ENCODE data around the gene ZNF335. TPM values are rescaled to one million over a fixed set of nuclear protein-coding genes. Genes with fewer than 3 reads are reported as not detected.

ZNF335 gene
- total and polyA plus RNA-seq, 8 donors = 15.3 to 23.3 (median 16.7) TPM

GRCh38 chr20:45947110-45947866 is 24.7 kb downstream of the ZNF335 start:
- Histone ChIP-seq H3K36me3 (peaks cover 0 to 100% of the 10 kb centered on the region in 2 donors), H3K27me3 (no peaks in the 10 kb centered on the region), H3K4me3 (no peak overlapping the region), H3K27ac (peak overlapping the region in 1 of 2 donors; percentile 63), H3K4me1 (peaks cover 0 to 38% of the 10 kb centered on the region in 2 donors), H3K9me3 (no peaks in the 10 kb centered on the region)
- TF ChIP-seq CTCF (IDR thresholded peaks at IDR 0.05) = no peak
- ATAC-seq (no peak), DNase-seq (peak in 1 of 4 donors; percentile 71)
- intact Hi-C loops (cut with DNase I) = no loop called here

GRCh38 chr20:45946149-45946970 is 25.6 kb downstream of the ZNF335 start:
- ATAC-seq = peak; percentile 52
- no peak overlapping the region for H3K4me3 ChIP-seq
- no peaks in the 10 kb centered on the region for H3K27me3 ChIP-seq
- peaks cover 0 to 38% of the 10 kb centered on the region in 2 donors for H3K4me1 ChIP-seq
- intact Hi-C loops (cut with DNase I) = no loop called here
- no peaks in the 10 kb centered on the region for H3K9me3 ChIP-seq
- peaks cover 0 to 100% of the 10 kb centered on the region in 2 donors for H3K36me3 ChIP-seq
- no peak for TF ChIP-seq CTCF (IDR thresholded peaks at IDR 0.05)
- peak overlapping the region in 1 of 2 donors; percentile 63 for H3K27ac ChIP-seq
- DNase-seq = peak in 2 of 4 donors; percentile 79

- ATAC-seq (peak; percentile 3), DNase-seq (peak in 1 of 4 donors; percentile 70)
- no peaks in the 10 kb centered on the region for H3K27me3 ChIP-seq
- no peak overlapping the region for H3K4me3 ChIP-seq
- peak overlapping the region in 1 of 2 donors; percentile 63 for H3K27ac ChIP-seq
- H3K9me3 ChIP-seq = no peaks in the 10 kb centered on the region
- H3K4me1 ChIP-seq = peaks cover 0 to 38% of the 10 kb centered on the region in 2 donors
- H3K36me3 ChIP-seq = peaks cover 0 to 100% of the 10 kb centered on the region in 2 donors
- no peak for TF ChIP-seq CTCF (IDR thresholded peaks at IDR 0.05)
- intact Hi-C loops (cut with DNase I) = no loop called here
These were observed 26.3 kb downstream of the ZNF335 start for GRCh38 chr20:45945678-45946148.

- Histone ChIP-seq H3K9me3 (no peaks in the 10 kb centered on the region), H3K36me3 (peaks cover 0 to 100% of the 10 kb centered on the region in 2 donors)
These were observed 26.9 kb downstream of the ZNF335 start for GRCh38 chr20:45944965-45945677.

More at GRCh38 chr20:45944965-45945677, 26.9 kb downstream of the ZNF335 start:
- H3K27me3 ChIP-seq = no peaks in the 10 kb centered on the region
- DNase-seq (no peak), ATAC-seq (no peak)
- no peak for TF ChIP-seq CTCF (IDR thresholded peaks at IDR 0.05)
- H3K27ac ChIP-seq = peak overlapping the region in 1 of 2 donors; percentile 66
- peaks cover 0 to 38% of the 10 kb centered on the region in 2 donors for H3K4me1 ChIP-seq
- intact Hi-C loops (cut with DNase I) = no loop called here
- H3K4me3 ChIP-seq = no peak overlapping the region
